Esophagus squamous epithelium (tissue), 5 donors: ENCODE data around the gene WWC1. TPM values are rescaled to one million over a fixed set of nuclear protein-coding genes. Genes with fewer than 3 reads are reported as not detected.
"Not testable (repeated sequence)": the region's sequence is repeated elsewhere in the genome, so short reads cannot be mapped to it uniquely, and the experiment has no call there.

Experiments
- DNase-seq: peaks from one replicate; lab custom pipeline; 2025; lab: John Stamatoyannopoulos, UW
- H3K27ac ChIP-seq, 4 donors: fragments of 200-600 bp; sonication (generic); one replicate each; pipeline ENCODE4 v1.5.1; 2016 to 2019; ENCODE audit warnings: mild to moderate bottlenecking in 1 of 4
- H3K27me3 ChIP-seq, 4 donors: fragments of 200-600 bp; sonication (generic); 1 replicate in 3 of 4; 2 replicates in 1 of 4; pipeline versions ENCODE4 v1.5.1 to v1.6.0; 2017 to 2021; ENCODE audit warnings: antibody characterized with exemption in 1 of 4
- H3K36me3 ChIP-seq, 3 donors: fragments of 200-600 bp; sonication (generic); one replicate each; pipeline ENCODE4 v1.5.1; 2016 to 2019
- H3K4me1 ChIP-seq, 3 donors: fragments of 200-600 bp; sonication (generic); one replicate each; pipeline ENCODE4 v1.5.1; 2017 to 2019
- H3K4me3 ChIP-seq, 4 donors: fragments of 200-600 bp; sonication (generic); 1 replicate in 3 of 4; 2 replicates in 1 of 4; pipeline ENCODE4 v1.5.1; 2016 to 2019; ENCODE audit warnings: mild to moderate bottlenecking in 2 of 4, moderate library complexity in 1 of 4
- H3K9me3 ChIP-seq, 3 donors: fragments of 200-600 bp; sonication (generic); one replicate each; pipeline ENCODE4 v1.5.1; 2016 to 2019
- POLR2A ChIP-seq, 4 donors: fragments of 450-650 bp; IDR thresholded peaks; one replicate each; pipeline ENCODE4 v1.6.1; 2017; ENCODE audit warnings: antibody characterized with exemption in 4 of 4, mild to moderate bottlenecking in 4 of 4, moderate library complexity in 3 of 4
- WGBS, 2 donors: methylation state at CpG; one replicate each; pipeline ENCODE4 v1.1.5; 2018; 5-methylcytosine and 5-hydroxymethylcytosine counted together
- intact Hi-C: fragments of 100-400 bp; cut with DNase I; formaldehyde crosslinking; loops from one replicate; pipeline ENCODE4 v1.15.0; 2022
- total RNA-seq, 4 donors: library from RNA; depleted of rRNA; stranded (reverse); fragments of >200 nt; gene quantifications; one replicate each; pipeline ENCODE4 v1.1.0, GENCODE V29; 2016
- TF ChIP-seq, protein P1 (sequence below), 6 experiments: fragments of 450-650 bp in 4 of 6; fragments of 200-600 bp in 2 of 6; sonication (generic) in 2 of 6; IDR thresholded peaks; one replicate each; pipeline ENCODE4 v1.5.1; 2016 to 2019; ENCODE audit warnings: antibody characterized with exemption in 6 of 6, mild to moderate bottlenecking in 4 of 6, moderate library complexity in 4 of 6
- donor health status: DM: yes; HTN: yes; CAD: no.

Gene WWC1
- total RNA-seq, 4 donors from 2014 or later: 14.4 to 25.0 (median 16.1) TPM

DNA sequence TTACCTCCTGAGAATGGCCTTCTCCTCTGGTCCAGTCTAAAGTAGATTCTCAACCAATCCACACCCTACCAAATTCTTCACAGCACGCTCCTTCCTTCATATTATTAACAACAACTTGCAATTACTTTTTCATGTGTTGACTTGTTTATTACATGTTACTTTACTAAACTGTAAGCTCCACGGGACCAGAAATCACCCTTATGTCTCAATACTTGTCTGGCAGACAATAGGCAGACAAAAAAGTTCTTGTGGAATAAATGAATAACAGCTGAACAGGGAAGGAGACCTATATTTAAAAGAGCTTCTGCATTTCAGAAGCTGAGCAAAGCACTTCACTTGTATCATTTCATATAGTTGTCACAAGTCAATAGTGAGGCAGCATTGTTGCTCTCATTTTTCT lies 5.7 kb upstream of the WWC1 start:
- 40 to 55% methylated on average over 2 of the region's 2 CpGs for WGBS, 2 donors
- peaks cover 0 to 16% (median 0%) of the 10 kb centered on the region in 3 donors for H3K4me1 ChIP-seq
- DNase-seq: no peak
- H3K4me3 ChIP-seq: no peak overlapping the region
- peaks cover 0 to 15% (median 0%) of the 10 kb centered on the region in 4 donors for H3K27me3 ChIP-seq
- H3K9me3 ChIP-seq: no peaks in the 10 kb centered on the region
- intact Hi-C loops: no loop called here
- H3K27ac ChIP-seq: no peak overlapping the region
- no peaks in the 10 kb centered on the region for H3K36me3 ChIP-seq
- TF ChIP-seq, protein P1, sequence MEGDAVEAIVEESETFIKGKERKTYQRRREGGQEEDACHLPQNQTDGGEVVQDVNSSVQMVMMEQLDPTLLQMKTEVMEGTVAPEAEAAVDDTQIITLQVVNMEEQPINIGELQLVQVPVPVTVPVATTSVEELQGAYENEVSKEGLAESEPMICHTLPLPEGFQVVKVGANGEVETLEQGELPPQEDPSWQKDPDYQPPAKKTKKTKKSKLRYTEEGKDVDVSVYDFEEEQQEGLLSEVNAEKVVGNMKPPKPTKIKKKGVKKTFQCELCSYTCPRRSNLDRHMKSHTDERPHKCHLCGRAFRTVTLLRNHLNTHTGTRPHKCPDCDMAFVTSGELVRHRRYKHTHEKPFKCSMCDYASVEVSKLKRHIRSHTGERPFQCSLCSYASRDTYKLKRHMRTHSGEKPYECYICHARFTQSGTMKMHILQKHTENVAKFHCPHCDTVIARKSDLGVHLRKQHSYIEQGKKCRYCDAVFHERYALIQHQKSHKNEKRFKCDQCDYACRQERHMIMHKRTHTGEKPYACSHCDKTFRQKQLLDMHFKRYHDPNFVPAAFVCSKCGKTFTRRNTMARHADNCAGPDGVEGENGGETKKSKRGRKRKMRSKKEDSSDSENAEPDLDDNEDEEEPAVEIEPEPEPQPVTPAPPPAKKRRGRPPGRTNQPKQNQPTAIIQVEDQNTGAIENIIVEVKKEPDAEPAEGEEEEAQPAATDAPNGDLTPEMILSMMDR (IDR thresholded peaks at IDR 0.05): no peak
- TF ChIP-seq POLR2A (IDR thresholded peaks at IDR 0.05): no peak

DNA sequence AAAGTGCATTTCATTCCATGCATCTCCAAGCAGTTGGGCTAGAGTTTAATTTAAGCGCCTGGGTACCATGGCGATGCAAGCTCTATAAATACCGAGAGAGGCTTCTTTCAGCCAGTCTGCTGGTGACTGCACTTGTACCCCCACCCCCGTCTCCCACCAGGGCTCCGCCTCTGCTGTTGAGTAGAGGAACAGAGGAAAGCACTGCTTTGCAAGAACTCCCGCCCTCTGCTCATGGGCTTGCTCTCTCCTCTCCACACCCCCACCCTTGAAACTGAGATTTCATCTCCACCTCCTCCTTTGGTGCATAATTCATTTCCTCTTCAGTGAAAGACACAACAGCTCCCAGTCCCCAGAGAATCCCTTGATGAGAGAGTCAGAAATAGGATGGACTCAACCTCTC lies 5.1 kb upstream of the WWC1 start:
- H3K27me3 ChIP-seq: peaks cover 0 to 22% (median 0%) of the 10 kb centered on the region in 4 donors
- TF ChIP-seq, protein P1 (IDR thresholded peaks at IDR 0.05): no peak
- TF ChIP-seq POLR2A (IDR thresholded peaks at IDR 0.05): no peak
- no peak overlapping the region for H3K4me3 ChIP-seq
- no peak for DNase-seq
- 30 to 34% methylated on average over 6 of the region's 6 CpGs for WGBS, 2 donors
- no peaks in the 10 kb centered on the region for H3K9me3 ChIP-seq
- H3K36me3 ChIP-seq: no peaks in the 10 kb centered on the region
- peaks cover 0 to 23% (median 5%) of the 10 kb centered on the region in 3 donors for H3K4me1 ChIP-seq
- H3K27ac ChIP-seq: no peak overlapping the region
- intact Hi-C loops: no loop called here

DNA sequence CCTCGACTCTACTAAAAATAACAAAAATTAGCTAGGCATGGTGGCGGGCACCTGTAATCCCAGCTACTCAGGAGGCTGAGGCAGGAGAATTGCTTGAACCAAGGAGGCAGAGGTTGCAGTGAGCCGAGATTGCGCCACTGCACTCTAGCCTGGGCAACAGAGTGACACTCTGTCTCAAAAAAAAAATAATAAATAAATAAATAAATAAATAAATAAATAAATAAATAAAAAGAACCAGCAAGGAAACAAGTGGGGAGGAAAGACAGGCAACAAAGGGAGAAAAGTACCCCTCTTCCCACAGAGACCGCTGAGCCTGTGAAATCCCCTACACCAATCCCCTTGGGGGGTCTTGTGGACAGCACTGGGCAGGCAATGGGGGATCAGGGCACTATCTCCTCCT lies 4.6 kb upstream of the WWC1 start:
- 60 to 89% methylated on average over 1 to 5 of the region's 5 CpGs for WGBS, 2 donors
- peaks cover 0 to 27% (median 0%) of the 10 kb centered on the region in 4 donors for H3K27me3 ChIP-seq
- intact Hi-C loops: not testable (repeated sequence)

DNA sequence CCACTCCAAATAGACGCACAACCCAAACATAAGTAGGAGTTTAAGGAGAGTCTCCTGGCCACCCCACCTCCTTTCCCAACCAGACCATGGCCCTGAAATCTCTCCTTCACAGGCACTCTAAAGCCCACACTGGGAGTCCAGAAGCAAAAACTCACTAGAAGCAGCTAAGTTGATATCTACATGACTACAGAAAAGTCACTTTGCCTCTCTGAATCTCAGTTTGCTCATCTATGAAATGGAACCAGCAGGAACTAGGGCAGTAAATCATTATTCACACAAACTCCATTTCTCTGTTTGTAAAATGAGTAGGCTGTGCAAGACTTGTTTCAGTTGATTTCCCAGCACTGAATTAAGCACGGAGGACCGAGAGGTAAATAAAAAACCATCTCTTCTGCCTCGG lies 4.1 kb upstream of the WWC1 start:
- Histone ChIP-seq H3K4me1 (peaks cover 4 to 30% (median 13%) of the 10 kb centered on the region in 3 donors), H3K27ac (no peak overlapping the region), H3K36me3 (no peaks in the 10 kb centered on the region), H3K27me3 (peaks cover 0 to 32% (median 1%) of the 10 kb centered on the region in 4 donors), H3K4me3 (no peak overlapping the region), H3K9me3 (no peaks in the 10 kb centered on the region)
- WGBS, 2 donors: 86 to 89% methylated on average over 4 of the region's 4 CpGs
- no peak for TF ChIP-seq POLR2A (IDR thresholded peaks at IDR 0.05)
- TF ChIP-seq, protein P1 (IDR thresholded peaks at IDR 0.05): no peak
- no peak for DNase-seq
- intact Hi-C loops: no loop called here

More for the DNA sequence above, 4.6 kb upstream of the WWC1 start:
- H3K4me3 ChIP-seq, H3K9me3 ChIP-seq, H3K36me3 ChIP-seq, DNase-seq, H3K27ac ChIP-seq: not testable (repeated sequence)
- peaks cover 0 to 25% (median 8%) of the 10 kb centered on the region in 3 donors for H3K4me1 ChIP-seq

DNA sequence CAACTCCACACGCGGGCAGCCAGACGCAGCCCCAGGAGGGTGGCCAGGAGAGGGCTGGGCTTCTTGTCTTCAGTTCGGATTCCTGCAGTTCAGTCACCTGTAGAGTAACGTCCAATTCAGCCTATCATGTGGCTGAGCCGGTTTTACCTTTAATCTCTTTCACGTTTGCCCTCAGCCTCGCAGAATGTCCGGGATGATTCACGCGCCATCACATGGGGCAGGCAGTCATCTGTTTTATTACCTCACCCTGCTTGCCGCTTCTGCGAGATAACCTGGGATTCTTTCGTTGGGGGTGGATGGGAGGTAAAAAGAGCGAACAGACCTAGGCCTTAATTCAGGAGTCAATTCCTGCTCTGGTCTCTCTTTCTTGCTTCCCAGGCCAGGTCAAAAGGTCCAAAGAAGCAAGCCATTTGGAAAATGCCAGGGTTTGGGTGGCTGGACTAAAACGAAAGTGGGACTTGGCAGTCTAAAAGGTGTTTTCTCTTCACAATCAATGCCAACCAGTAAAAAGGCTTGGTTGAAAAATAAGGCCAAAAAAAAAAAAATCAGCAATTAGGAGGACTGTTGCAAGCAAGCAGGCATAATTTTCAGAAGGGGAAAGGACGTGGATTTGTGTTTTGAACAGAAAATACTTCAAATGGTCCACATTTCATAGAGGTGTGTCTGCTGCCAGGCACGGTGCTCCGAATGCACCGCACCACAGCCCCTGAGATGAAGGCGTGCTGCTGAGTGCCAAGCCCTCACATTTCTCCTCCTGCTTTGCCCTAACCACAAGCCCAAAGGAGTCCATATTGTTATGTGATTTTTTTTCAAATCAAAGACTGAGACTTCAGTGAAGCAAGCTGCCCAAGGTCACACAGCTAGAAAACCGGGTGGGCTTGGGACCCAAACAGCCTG lies 2.8 kb upstream of the WWC1 start:
- 26 to 39% methylated on average over 12 to 19 of the region's 22 CpGs for WGBS, 2 donors
- Histone ChIP-seq H3K4me1 (peaks cover 5 to 40% (median 19%) of the 10 kb centered on the region in 3 donors), H3K27me3 (peaks cover 0 to 44% (median 3%) of the 10 kb centered on the region in 4 donors), H3K4me3 (peak overlapping the region; percentile 18 to 51 (median 38)), H3K36me3 (no peaks in the 10 kb centered on the region), H3K9me3 (no peaks in the 10 kb centered on the region), H3K27ac (peak overlapping the region; percentile 30 to 82 (median 76))
- peak in 1 of 4 donors; percentile 34 for TF ChIP-seq POLR2A (IDR thresholded peaks at IDR 0.05)
- TF ChIP-seq, protein P1 (IDR thresholded peaks at IDR 0.05): peak in 1 of 6 experiments; percentile 22
- no peak for DNase-seq
- intact Hi-C loops: no loop called here
